22Rv1 (cell line): ENCODE data around the gene PNPLA5.

Source experiments
- ZFX ChIP-seq: fragments of 450-650 bp; IDR thresholded peaks from 2 replicates; pipeline ENCODE4 v1.6.1; 2017; ENCODE audit warnings: antibody characterized with exemption, borderline replicate concordance
- TF ChIP-seq, protein P1 (sequence below): fragments of 450-650 bp; IDR thresholded peaks from 2 replicates; pipeline ENCODE4 v1.5.1; 2017; ENCODE audit warnings: mild to moderate bottlenecking

DNA sequence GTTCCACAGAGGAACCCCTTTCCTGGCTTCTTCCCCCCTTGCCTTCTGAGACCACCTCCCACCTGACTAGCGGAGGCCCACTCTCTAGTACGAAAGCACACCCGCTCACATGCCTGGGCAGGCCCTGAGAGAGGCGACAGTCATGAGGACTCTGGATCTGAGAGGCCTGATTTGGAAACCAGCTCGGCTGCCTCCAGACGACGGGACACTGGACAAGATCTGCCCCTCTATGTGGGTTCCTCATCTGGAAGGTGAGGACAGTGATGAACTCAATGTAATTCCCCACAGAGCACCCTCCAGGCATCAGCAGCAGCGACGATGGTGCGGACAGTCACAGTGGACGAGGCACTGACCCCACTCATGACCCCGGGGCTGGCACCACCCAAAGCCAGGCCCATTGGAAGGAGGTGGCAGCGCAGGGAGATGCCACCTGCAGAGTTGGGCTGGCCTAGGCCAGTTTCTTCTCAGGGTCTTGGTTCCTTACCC, 37.0 kb downstream of the PNPLA5 start:
- TF ChIP-seq, protein P1, sequence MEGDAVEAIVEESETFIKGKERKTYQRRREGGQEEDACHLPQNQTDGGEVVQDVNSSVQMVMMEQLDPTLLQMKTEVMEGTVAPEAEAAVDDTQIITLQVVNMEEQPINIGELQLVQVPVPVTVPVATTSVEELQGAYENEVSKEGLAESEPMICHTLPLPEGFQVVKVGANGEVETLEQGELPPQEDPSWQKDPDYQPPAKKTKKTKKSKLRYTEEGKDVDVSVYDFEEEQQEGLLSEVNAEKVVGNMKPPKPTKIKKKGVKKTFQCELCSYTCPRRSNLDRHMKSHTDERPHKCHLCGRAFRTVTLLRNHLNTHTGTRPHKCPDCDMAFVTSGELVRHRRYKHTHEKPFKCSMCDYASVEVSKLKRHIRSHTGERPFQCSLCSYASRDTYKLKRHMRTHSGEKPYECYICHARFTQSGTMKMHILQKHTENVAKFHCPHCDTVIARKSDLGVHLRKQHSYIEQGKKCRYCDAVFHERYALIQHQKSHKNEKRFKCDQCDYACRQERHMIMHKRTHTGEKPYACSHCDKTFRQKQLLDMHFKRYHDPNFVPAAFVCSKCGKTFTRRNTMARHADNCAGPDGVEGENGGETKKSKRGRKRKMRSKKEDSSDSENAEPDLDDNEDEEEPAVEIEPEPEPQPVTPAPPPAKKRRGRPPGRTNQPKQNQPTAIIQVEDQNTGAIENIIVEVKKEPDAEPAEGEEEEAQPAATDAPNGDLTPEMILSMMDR = no peak
- no peak for TF ChIP-seq ZFX
